ENCODE measurements around the gene TPGS2.

Gene TPGS2

DNA sequence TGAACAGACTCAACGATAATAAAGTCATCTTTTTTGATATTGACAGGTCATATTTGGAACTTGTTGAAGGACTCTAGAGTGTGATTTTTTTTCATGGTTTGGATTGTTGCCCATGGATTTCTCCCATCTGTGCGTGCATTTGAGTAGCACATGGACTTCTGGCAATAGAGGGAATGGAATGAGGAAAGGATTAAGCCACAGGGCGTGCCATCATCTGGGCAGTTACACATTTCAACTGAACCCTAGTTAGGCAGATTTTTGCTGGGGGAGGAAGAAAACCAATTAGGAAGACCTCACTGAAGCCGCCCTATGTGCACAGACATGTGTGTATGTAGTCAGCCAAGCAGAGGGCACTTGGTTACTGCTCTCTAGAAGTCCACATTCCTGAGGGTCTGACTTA is 72.6 kb downstream of the TPGS2 start:
- TF ChIP-seq CSDC2 (CRISPR knock-in tag; IDR thresholded peaks at IDR 0.05) (no peak), TOX (CRISPR knock-in tag; IDR thresholded peaks at IDR 0.05; ENCODE audit: borderline replicate concordance) (no peak), SNAI2 (CRISPR knock-in tag; IDR thresholded peaks at IDR 0.05) (no peak), PPARA (CRISPR knock-in tag; IDR thresholded peaks at IDR 0.05; ENCODE audit: borderline replicate concordance) (no peak), ZFP30 (CRISPR knock-in tag; IDR thresholded peaks at IDR 0.05) (no peak), ARNTL (CRISPR knock-in tag; IDR thresholded peaks at IDR 0.05; ENCODE audit: borderline replicate concordance, low read depth) (no peak), GLIS3 (CRISPR knock-in tag; IDR thresholded peaks at IDR 0.05) (no peak), ZC3H10 (CRISPR knock-in tag; IDR thresholded peaks at IDR 0.05) (no peak), ZFP3 (CRISPR knock-in tag; IDR thresholded peaks at IDR 0.05) (no peak), ZNF8 (CRISPR knock-in tag; IDR thresholded peaks at IDR 0.05) (no peak)
- TF ChIP-seq, protein P1, sequence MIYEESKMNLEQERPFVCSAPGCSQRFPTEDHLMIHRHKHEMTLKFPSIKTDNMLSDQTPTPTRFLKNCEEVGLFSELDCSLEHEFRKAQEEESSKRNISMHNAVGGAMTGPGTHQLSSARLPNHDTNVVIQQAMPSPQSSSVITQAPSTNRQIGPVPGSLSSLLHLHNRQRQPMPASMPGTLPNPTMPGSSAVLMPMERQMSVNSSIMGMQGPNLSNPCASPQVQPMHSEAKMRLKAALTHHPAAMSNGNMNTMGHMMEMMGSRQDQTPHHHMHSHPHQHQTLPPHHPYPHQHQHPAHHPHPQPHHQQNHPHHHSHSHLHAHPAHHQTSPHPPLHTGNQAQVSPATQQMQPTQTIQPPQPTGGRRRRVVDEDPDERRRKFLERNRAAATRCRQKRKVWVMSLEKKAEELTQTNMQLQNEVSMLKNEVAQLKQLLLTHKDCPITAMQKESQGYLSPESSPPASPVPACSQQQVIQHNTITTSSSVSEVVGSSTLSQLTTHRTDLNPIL (CRISPR knock-in tag; IDR thresholded peaks at IDR 0.05; ENCODE audit: low read depth): no peak
- no peak for ATAC-seq

DNA sequence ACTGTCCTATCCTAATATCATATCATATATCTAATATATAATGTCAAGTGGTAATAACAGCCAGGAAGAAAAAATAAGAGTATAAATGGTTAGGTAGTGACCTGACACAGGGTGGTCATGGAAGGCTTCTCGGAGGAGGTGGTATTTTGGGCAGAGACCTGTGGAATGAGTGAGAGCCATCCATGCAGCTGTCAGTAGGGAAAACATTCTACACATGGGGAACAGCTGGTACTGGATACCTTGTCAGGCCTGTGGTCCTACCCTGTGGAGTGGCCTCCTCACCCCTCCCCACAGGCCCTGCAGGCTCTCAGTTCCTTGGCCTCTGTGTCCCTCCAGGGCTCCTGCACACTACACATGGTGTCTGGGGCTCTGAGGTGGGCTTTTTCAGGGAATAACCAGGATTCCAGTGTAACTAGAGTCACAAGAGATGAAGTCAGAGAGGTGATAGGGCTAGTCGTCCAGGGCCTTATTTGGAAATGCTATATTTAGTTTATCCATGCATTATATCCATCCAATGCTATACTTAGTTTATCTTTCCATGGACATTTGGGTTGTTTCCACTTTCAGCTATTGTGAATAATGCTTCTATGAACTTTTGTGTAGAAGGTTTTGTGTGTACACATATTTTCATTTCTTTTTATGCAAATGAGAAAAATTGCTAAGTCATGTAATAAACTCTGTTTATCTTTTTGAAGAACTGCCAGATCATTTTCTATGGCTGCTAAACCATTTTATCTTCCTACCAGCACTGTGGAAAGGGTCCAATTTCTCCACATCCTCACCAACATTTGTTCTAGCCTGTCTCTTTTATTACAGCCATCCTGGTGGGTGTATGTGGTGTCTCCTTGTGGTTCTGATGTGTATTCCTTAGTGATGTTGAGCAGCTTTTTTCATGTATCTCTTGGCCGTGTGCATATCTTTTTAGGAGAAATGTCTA is 75.6 kb downstream of the TPGS2 start:
- TF ChIP-seq GLIS3 (CRISPR knock-in tag; IDR thresholded peaks at IDR 0.05): no peak
- no peak for TF ChIP-seq CSDC2 (CRISPR knock-in tag; IDR thresholded peaks at IDR 0.05)
- no peak for TF ChIP-seq RARB (CRISPR knock-in tag; IDR thresholded peaks at IDR 0.05)
- TF ChIP-seq SNAI2 (CRISPR knock-in tag; IDR thresholded peaks at IDR 0.05): no peak
- TF ChIP-seq, protein P2, sequence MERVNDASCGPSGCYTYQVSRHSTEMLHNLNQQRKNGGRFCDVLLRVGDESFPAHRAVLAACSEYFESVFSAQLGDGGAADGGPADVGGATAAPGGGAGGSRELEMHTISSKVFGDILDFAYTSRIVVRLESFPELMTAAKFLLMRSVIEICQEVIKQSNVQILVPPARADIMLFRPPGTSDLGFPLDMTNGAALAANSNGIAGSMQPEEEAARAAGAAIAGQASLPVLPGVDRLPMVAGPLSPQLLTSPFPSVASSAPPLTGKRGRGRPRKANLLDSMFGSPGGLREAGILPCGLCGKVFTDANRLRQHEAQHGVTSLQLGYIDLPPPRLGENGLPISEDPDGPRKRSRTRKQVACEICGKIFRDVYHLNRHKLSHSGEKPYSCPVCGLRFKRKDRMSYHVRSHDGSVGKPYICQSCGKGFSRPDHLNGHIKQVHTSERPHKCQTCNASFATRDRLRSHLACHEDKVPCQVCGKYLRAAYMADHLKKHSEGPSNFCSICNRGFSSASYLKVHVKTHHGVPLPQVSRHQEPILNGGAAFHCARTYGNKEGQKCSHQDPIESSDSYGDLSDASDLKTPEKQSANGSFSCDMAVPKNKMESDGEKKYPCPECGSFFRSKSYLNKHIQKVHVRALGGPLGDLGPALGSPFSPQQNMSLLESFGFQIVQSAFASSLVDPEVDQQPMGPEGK (CRISPR knock-in tag; IDR thresholded peaks at IDR 0.05; ENCODE audit: borderline replicate concordance): no peak
- no peak for TF ChIP-seq ZFP30 (CRISPR knock-in tag; IDR thresholded peaks at IDR 0.05)
- TF ChIP-seq, protein P1 (CRISPR knock-in tag; IDR thresholded peaks at IDR 0.05; ENCODE audit: low read depth): no peak
- no peak for TF ChIP-seq ZNF70 (CRISPR knock-in tag; IDR thresholded peaks at IDR 0.05)
- no peak for ATAC-seq

DNA sequence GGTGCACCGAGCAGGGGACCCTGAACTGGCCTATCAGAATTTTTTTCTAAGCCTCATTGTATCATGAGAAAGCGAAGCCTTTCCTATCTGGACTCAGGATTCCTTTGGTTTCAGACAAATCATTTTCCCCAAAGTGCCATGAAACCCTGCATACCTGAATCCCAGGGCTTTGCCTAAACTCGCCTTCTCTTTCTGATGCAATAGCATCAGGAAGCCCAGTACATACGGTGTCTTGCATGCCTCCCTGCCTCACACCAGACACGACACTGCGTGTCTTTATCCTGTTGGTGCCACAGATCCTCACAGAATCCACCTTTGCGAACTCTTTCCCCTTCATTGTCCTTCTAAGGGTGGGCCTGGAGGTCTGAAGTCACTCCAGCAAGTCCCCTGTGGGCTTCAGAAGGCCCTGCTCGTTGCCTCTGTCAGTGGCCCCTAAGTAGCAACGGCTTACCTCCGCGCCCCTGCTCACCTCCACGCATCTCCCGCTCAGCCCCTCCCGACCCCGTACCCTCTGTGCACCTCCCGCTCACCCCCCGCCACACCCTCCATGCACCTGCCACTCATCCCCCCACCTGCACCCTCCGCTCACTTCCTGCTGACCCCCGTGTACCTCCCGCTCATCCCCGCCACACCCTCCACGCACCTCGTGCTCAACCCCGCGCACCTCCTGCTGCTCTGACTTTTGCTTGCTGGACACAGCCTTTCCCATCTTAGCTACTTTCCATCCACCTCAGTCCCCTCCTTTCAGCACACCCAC is 83.4 kb downstream of the TPGS2 start:
- TF ChIP-seq TOX (CRISPR knock-in tag; IDR thresholded peaks at IDR 0.05; ENCODE audit: borderline replicate concordance) (no peak), PPARA (CRISPR knock-in tag; IDR thresholded peaks at IDR 0.05; ENCODE audit: borderline replicate concordance) (no peak), ZNF70 (CRISPR knock-in tag; IDR thresholded peaks at IDR 0.05) (no peak)
- TF ChIP-seq, protein P2 (CRISPR knock-in tag; IDR thresholded peaks at IDR 0.05; ENCODE audit: borderline replicate concordance): no peak
- ATAC-seq: no peak; the same call in 2 of the 3 replicates

DNA sequence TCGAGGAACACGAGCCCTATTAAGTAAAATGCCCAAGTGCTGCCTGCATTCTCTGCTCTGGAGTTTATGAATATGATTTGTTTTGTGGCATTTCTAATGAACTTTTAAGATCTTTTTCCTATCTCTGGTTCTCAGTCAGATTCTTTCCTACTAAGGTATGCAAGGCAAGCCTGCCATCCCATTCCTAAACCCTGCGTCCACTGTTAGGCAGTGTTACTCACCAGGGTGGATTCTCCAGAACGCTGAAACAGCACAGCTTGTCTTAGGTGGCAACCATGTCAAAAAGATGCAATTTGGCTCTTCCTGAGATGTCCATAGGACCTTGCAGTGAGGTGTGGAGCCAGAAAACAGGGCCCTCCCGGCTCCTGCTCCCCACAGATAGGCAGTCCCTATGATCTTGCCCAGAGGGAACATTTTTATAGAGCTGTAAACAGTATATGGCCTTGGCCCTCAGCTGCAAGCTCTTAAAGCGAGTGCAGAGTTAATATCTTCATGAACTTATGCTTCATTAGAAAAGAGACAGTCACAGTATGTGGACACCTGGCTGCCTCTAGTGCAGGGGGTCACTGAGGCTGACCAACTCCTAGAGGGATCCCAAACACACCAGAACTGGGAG is 84.4 kb downstream of the TPGS2 start:
- ATAC-seq: peak; percentile 90
- TF ChIP-seq GLIS3 (CRISPR knock-in tag; IDR thresholded peaks at IDR 0.05) (no peak), TOX (CRISPR knock-in tag; IDR thresholded peaks at IDR 0.05; ENCODE audit: borderline replicate concordance) (no peak), BACH2 (CRISPR knock-in tag; IDR thresholded peaks at IDR 0.05; ENCODE audit: borderline replicate concordance) (no peak), PPARA (CRISPR knock-in tag; IDR thresholded peaks at IDR 0.05; ENCODE audit: borderline replicate concordance) (no peak), ESRRG (CRISPR knock-in tag; IDR thresholded peaks at IDR 0.05) (no peak), ZNF565 (CRISPR knock-in tag; conservative IDR thresholded peaks at IDR 0.05; ENCODE audit: low read depth) (no peak), ZNF8 (CRISPR knock-in tag; IDR thresholded peaks at IDR 0.05) (no peak), ARNTL (CRISPR knock-in tag; IDR thresholded peaks at IDR 0.05; ENCODE audit: borderline replicate concordance, low read depth) (no peak), CSDC2 (CRISPR knock-in tag; IDR thresholded peaks at IDR 0.05) (no peak), ZFP30 (CRISPR knock-in tag; IDR thresholded peaks at IDR 0.05) (no peak), ZC3H10 (CRISPR knock-in tag; IDR thresholded peaks at IDR 0.05) (no peak), ISL1 (CRISPR knock-in tag; IDR thresholded peaks at IDR 0.05) (no peak), ZNF70 (CRISPR knock-in tag; IDR thresholded peaks at IDR 0.05) (no peak)
- TF ChIP-seq, protein P3, sequence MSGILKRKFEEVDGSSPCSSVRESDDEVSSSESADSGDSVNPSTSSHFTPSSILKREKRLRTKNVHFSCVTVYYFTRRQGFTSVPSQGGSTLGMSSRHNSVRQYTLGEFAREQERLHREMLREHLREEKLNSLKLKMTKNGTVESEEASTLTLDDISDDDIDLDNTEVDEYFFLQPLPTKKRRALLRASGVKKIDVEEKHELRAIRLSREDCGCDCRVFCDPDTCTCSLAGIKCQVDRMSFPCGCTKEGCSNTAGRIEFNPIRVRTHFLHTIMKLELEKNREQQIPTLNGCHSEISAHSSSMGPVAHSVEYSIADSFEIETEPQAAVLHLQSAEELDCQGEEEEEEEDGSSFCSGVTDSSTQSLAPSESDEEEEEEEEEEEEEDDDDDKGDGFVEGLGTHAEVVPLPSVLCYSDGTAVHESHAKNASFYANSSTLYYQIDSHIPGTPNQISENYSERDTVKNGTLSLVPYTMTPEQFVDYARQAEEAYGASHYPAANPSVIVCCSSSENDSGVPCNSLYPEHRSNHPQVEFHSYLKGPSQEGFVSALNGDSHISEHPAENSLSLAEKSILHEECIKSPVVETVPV (CRISPR knock-in tag; IDR thresholded peaks at IDR 0.05): no peak
- TF ChIP-seq, protein P4, sequence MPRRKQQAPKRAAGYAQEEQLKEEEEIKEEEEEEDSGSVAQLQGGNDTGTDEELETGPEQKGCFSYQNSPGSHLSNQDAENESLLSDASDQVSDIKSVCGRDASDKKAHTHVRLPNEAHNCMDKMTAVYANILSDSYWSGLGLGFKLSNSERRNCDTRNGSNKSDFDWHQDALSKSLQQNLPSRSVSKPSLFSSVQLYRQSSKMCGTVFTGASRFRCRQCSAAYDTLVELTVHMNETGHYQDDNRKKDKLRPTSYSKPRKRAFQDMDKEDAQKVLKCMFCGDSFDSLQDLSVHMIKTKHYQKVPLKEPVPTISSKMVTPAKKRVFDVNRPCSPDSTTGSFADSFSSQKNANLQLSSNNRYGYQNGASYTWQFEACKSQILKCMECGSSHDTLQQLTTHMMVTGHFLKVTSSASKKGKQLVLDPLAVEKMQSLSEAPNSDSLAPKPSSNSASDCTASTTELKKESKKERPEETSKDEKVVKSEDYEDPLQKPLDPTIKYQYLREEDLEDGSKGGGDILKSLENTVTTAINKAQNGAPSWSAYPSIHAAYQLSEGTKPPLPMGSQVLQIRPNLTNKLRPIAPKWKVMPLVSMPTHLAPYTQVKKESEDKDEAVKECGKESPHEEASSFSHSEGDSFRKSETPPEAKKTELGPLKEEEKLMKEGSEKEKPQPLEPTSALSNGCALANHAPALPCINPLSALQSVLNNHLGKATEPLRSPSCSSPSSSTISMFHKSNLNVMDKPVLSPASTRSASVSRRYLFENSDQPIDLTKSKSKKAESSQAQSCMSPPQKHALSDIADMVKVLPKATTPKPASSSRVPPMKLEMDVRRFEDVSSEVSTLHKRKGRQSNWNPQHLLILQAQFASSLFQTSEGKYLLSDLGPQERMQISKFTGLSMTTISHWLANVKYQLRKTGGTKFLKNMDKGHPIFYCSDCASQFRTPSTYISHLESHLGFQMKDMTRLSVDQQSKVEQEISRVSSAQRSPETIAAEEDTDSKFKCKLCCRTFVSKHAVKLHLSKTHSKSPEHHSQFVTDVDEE (CRISPR knock-in tag; IDR thresholded peaks at IDR 0.05): no peak

All from SK-N-SH treated with all-trans-retinoic acid at 6 μM for 48 hours (cell line).